Body of pancreas (tissue), 4 donors: ENCODE data around the gene RNF166.

Experiments used
- CTCF ChIP-seq, 7 experiments: fragments of 450-650 bp in 4 of 7; fragments of 200-600 bp in 3 of 7; sonication (generic) in 3 of 7; IDR thresholded peaks; one replicate each; pipeline ENCODE4 v1.5.1; 2016 to 2019; ENCODE audit warnings: antibody characterized with exemption in 7 of 7
- POLR2A ChIP-seq, 3 donors: fragments of 450-650 bp; IDR thresholded peaks; one replicate each; pipeline ENCODE4 v1.6.1; 2016; ENCODE audit warnings: antibody characterized with exemption in 3 of 3, mild to moderate bottlenecking in 2 of 3

- TF ChIP-seq CTCF (IDR thresholded peaks at IDR 0.05), result no peak
- TF ChIP-seq POLR2A (IDR thresholded peaks at IDR 0.05), result no peak
These were observed 18.8 kb upstream of the RNF166 start for GRCh38 chr16:88724855-88725555.
